B cell (primary cell): ENCODE results near the gene WDR27. TPM values are rescaled to one million over a fixed set of nuclear protein-coding genes. Genes with fewer than 3 reads are reported as not detected.
"Not testable (repeated sequence)": the region's sequence is repeated elsewhere in the genome, so short reads cannot be mapped to it uniquely, and the experiment has no call there.

Source experiments
- ATAC-seq: fragments of 200-7000 bp; cut with Tn5 transposase; one replicate; pipeline ENCODE4 v1.10.0; 2021; ENCODE audit warnings: low read depth, mild to moderate bottlenecking, moderate number of reproducible peaks, moderate library complexity
- CTCF ChIA-PET: fragments of 350-600 bp; sonication (Branson Sonifier 250); formaldehyde crosslinking; loops from one replicate; lab custom pipeline; 2021; ENCODE audit warnings: antibody characterized with exemption, inconsistent platforms; lab: Charles Lee
- POLR2A ChIA-PET: fragments of 350-600 bp; sonication (Branson Sonifier 250); formaldehyde crosslinking; loops from one replicate; lab custom pipeline; 2021; ENCODE audit warnings: antibody characterized with exemption; lab: Charles Lee
- DNase-seq: peaks from one replicate; pipeline ENCODE4 v3.0.0; 2013
- H2AFZ ChIP-seq: 2 replicates; pipeline ENCODE4 v1.6.1; 2012; ENCODE audit warnings: mild to moderate bottlenecking, low read depth, low read length; ENCODE audit not compliant: insufficient read depth, poor library complexity, severe bottlenecking
- H3K27ac ChIP-seq, 2 donors: 1 replicate in 1 of 2; 2 replicates in 1 of 2; pipeline ENCODE4 v1.5.1; 2012 to 2013; ENCODE audit warnings: low read length in 2 of 2, mild to moderate bottlenecking in 2 of 2, moderate library complexity in 1 of 2
- H3K27me3 ChIP-seq, 4 experiments: fragments of 200-600 bp in 1 of 4; sonication (generic) in 1 of 4; replicated peaks in 1 of 4; 1 replicate in 2 of 4; 2 replicates in 2 of 4; pipeline versions ENCODE4 v1.6.1 to v1.7.0; 2013 to 2016; ENCODE audit warnings: low read length in 3 of 4, mild to moderate bottlenecking in 2 of 4, mixed read lengths in 1 of 4, moderate library complexity in 1 of 4; ENCODE audit not compliant: insufficient read depth in 4 of 4, control insufficient read depth in 3 of 4; ENCODE audit errors: control extremely low read depth in 1 of 4
- H3K36me3 ChIP-seq, 2 experiments: replicated peaks in 1 of 2; 1 replicate in 1 of 2; 2 replicates in 1 of 2; pipeline versions ENCODE4 v1.6.1 to v1.7.1; 2013; ENCODE audit warnings: low read length in 1 of 2; ENCODE audit not compliant: insufficient read depth in 2 of 2, control insufficient read depth in 1 of 2; ENCODE audit errors: control extremely low read depth in 1 of 2, extremely low read depth in 1 of 2
- H3K4me1 ChIP-seq, 2 donors: fragments of 200-600 bp in 1 of 2; sonication (generic) in 1 of 2; 1 replicate in 1 of 2; 2 replicates in 1 of 2; pipeline versions ENCODE4 v1.5.1 to v1.6.1; 2013 to 2017; ENCODE audit warnings: low read length in 2 of 2; ENCODE audit not compliant: control insufficient read depth in 2 of 2, insufficient read depth in 2 of 2
- H3K4me2 ChIP-seq: replicated peaks from 2 replicates; pipeline ENCODE3; 2012; ENCODE audit warnings: mild to moderate bottlenecking, low read depth, low read length; ENCODE audit not compliant: poor library complexity, severe bottlenecking
- H3K4me3 ChIP-seq, 5 experiments: fragments of 200-600 bp in 1 of 5; sonication (generic) in 1 of 5; 1 replicate in 3 of 5; 2 replicates in 2 of 5; pipeline versions ENCODE4 v1.5.1 to v1.7.0; 2011 to 2016; ENCODE audit warnings: low read length in 4 of 5, mild to moderate bottlenecking in 4 of 5, low read depth in 2 of 5, control low read depth in 1 of 5, moderate library complexity in 1 of 5; ENCODE audit not compliant: insufficient read depth in 1 of 5; ENCODE audit errors: control extremely low read depth in 1 of 5, extremely low read depth in 1 of 5
- H3K79me2 ChIP-seq: fragments of 200-600 bp; sonication (generic); one replicate; pipeline ENCODE4 v1.6.0; 2016; ENCODE audit warnings: low read length; ENCODE audit not compliant: control insufficient read depth, insufficient read depth
- H3K9ac ChIP-seq: fragments of 200-600 bp; sonication (generic); 2 replicates; pipeline ENCODE4 v1.6.1; 2017; ENCODE audit warnings: mild to moderate bottlenecking, low read length, moderate library complexity
- H3K9me3 ChIP-seq, 3 donors: one replicate each; pipeline versions ENCODE4 v1.6.1 to v1.7.1; 2013; ENCODE audit warnings: low read length in 2 of 3; ENCODE audit not compliant: control insufficient read depth in 2 of 3, insufficient read depth in 1 of 3; ENCODE audit errors: control extremely low read depth in 1 of 3
- H4K20me1 ChIP-seq: 2 replicates; pipeline ENCODE4 v1.6.0; 2012; ENCODE audit warnings: mild to moderate bottlenecking, low read length; ENCODE audit not compliant: insufficient read depth, control insufficient read depth, poor library complexity, severe bottlenecking
- H3K27ac Mint-ChIP-seq: one replicate; pipeline ENCODE4 v1.8.0; 2021; ENCODE audit warnings: mixed read lengths
- H3K27me3 Mint-ChIP-seq: one replicate; pipeline ENCODE4 v1.8.0; 2021; ENCODE audit warnings: mixed read lengths
- H3K4me1 Mint-ChIP-seq: one replicate; pipeline ENCODE4 v1.8.0; 2021; ENCODE audit warnings: mixed read lengths
- H3K4me3 Mint-ChIP-seq: one replicate; pipeline ENCODE4 v1.8.0; 2021; ENCODE audit warnings: mixed read lengths
- H3K9me3 Mint-ChIP-seq: one replicate; pipeline ENCODE4 v1.8.0; 2022; ENCODE audit warnings: mixed read lengths; ENCODE audit not compliant: insufficient read depth
- CTCF ChIP-seq: fragments of 200-600 bp; IDR thresholded peaks from one replicate; pipeline ENCODE4 v1.8.0; 2022; ENCODE audit warnings: antibody characterized with exemption, mild to moderate bottlenecking
- EZH2 ChIP-seq: IDR thresholded peaks from 2 replicates; pipeline ENCODE4 v1.6.1; 2012; ENCODE audit warnings: borderline replicate concordance, low read depth, mild to moderate bottlenecking, moderate library complexity, low read length; ENCODE audit not compliant: insufficient read depth, poor library complexity, severe bottlenecking
- WGBS: methylation state at CpG from one replicate; pipeline ENCODE4 v1.1.5; 2013; ENCODE audit warnings: missing lambda C conversion rate; ENCODE audit not compliant: insufficient coverage; 5-methylcytosine and 5-hydroxymethylcytosine counted together
- intact Hi-C: fragments of 100-400 bp; cut with micrococcal nuclease; formaldehyde crosslinking; loops from one replicate; pipeline ENCODE4 v1.10.0; 2022
- polyA plus RNA-seq: library from polyadenylated mRNA; depleted of rRNA; stranded (reverse); fragments of >200 nt; gene quantifications from 2 replicates; pipeline ENCODE4 v1.2.3, GENCODE V29; 2012
- total RNA-seq, 2 donors: library from RNA; stranded (reverse); fragments of 120-200 nt in 1 of 2; gene quantifications; 1 replicate in 1 of 2; 2 replicates in 1 of 2; pipeline versions ENCODE4 v1.2.3 to v1.2.4, GENCODE V29; 2013 to 2022

Gene WDR27
- total and polyA plus RNA-seq, 2 donors (not counting 1 experiment from before 2014, with no cell fraction given), result 64.3 to 86.3 TPM

DNA sequence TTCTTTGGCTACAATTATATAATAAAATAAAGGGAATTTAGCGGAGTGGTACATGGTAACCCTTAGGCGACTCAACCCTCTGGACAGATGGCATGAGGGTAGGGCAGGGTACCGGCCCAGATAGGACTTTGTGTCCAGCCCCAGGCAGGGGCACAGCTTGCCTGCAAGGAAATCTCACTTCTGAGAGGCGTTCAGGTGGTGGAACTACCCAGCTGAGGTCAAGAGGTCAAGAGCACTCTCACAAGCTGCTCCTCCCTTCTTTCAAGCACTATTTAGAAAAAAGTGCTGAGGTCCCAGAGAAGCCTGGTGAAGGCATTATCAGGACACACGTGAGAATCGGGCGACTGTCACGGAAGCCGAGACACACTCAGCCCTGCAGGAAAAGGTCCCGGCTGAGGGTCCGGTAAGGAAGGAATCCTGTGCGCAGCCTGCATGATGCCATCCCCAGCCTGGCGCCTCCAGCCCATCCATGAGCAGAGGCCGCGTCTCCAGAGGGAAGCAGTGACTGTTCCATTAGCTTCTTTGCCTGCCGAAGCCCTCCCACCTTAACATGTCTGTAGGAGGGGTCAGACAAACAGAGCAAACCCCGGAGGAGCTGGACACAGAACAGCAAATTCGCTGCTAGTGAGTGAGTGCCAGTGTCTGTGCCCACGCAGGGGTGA lies 54.8 kb downstream of the WDR27 start:
- no peaks in the 10 kb centered on the region for H3K9me3 ChIP-seq
- no peaks in the 10 kb centered on the region for H3K79me2 ChIP-seq
- ChIA-PET POLR2A (no interaction called here), CTCF (no interaction called here)
- no peak overlapping the region for H3K27ac ChIP-seq
- no peak overlapping the region for H3K4me2 ChIP-seq
- H3K4me3 Mint-ChIP-seq, result no peak overlapping the region
- no peaks in the 10 kb centered on the region for H4K20me1 ChIP-seq
- intact Hi-C loops, result no loop called here
- no peaks in the 10 kb centered on the region for H3K9me3 Mint-ChIP-seq
- no peak overlapping the region for H3K4me3 ChIP-seq
- 97% methylated on average over 12 of the region's 19 CpGs for WGBS
- TF ChIP-seq CTCF (no peak), EZH2 (no peak)
- no peak for DNase-seq
- no peaks in the 10 kb centered on the region for H3K27me3 ChIP-seq
- no peak overlapping the region for H2AFZ ChIP-seq
- no peaks in the 10 kb centered on the region for H3K27me3 Mint-ChIP-seq
- H3K27ac Mint-ChIP-seq, result no peak overlapping the region
- H3K4me1 ChIP-seq, result no peaks in the 10 kb centered on the region
- H3K9ac ChIP-seq, result no peak overlapping the region
- ATAC-seq, result no peak
- no peaks in the 10 kb centered on the region for H3K36me3 ChIP-seq
- no peaks in the 10 kb centered on the region for H3K4me1 Mint-ChIP-seq

DNA sequence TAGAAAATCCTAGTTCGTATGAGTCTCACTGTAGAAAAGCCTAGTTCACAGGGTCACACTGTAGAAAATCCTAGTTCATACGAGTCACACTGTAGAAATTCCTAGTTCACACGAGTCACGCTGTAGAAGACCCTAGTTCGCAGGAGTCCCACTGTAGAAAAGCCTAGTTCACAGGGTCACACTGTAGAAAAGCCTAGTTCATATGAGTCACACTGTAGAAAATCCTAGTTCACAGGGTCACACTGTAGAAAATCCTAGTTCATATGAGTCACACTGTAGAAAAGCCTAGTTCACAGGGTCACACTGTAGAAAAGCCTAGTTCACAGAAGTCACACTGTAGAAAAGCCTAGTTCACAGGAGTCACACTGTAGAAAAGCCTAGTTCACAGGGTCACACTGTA lies 56.4 kb downstream of the WDR27 start:
- intact Hi-C loops, result not testable (repeated sequence)
- 100% methylated on average over 5 of the region's 5 CpGs for WGBS

More for the DNA sequence above, 56.4 kb downstream of the WDR27 start:
- H3K79me2 ChIP-seq, H3K27me3 ChIP-seq, H3K4me3 Mint-ChIP-seq, H3K4me2 ChIP-seq, H2AFZ ChIP-seq, H3K9ac ChIP-seq, H3K36me3 ChIP-seq, H3K27me3 Mint-ChIP-seq, DNase-seq, CTCF ChIA-PET, H3K4me3 ChIP-seq, H3K27ac Mint-ChIP-seq, H3K9me3 ChIP-seq, POLR2A ChIA-PET, H3K9me3 Mint-ChIP-seq, H3K27ac ChIP-seq, ATAC-seq, H4K20me1 ChIP-seq, H3K4me1 ChIP-seq, H3K4me1 Mint-ChIP-seq: not testable (repeated sequence)
